ENCODE measurements around the gene MT1E.
"Not testable (repeated sequence)": the region's sequence is repeated elsewhere in the genome, so short reads cannot be mapped to it uniquely, and the experiment has no call there.

The MT1E gene

GRCh38 chr16:56625140-56625942, at the start of gene MT1E:
MT1E (plus strand) TSS chr16:56625781; CDS start chr16:56625852, 71 bp downstream.
- Histone ChIP-seq H3K9me3 (ENCODE audit: control insufficient read depth, low read length) (no peaks in the 10 kb centered on the region), H3K9ac (ENCODE audit: low read length) (peak within 1 kb of the TSS; percentile 98), H3K4me1 (ENCODE audit: control insufficient read depth, insufficient read depth, low read length) (peaks cover 22% of the 10 kb centered on the region), H3K27me3 (replicated peaks; ENCODE audit: control insufficient read depth, insufficient read depth, low read length) (no peaks in the 10 kb centered on the region), H3K4me3 (ENCODE audit: low read length) (peak within 1 kb of the TSS; percentile 92), H3K36me3 (ENCODE audit: control insufficient read depth, insufficient read depth, low read length, severe bottlenecking) (no peaks in the 10 kb centered on the region)
- DNase-seq (ENCODE audit: low read depth): peak; percentile 76

DNA sequence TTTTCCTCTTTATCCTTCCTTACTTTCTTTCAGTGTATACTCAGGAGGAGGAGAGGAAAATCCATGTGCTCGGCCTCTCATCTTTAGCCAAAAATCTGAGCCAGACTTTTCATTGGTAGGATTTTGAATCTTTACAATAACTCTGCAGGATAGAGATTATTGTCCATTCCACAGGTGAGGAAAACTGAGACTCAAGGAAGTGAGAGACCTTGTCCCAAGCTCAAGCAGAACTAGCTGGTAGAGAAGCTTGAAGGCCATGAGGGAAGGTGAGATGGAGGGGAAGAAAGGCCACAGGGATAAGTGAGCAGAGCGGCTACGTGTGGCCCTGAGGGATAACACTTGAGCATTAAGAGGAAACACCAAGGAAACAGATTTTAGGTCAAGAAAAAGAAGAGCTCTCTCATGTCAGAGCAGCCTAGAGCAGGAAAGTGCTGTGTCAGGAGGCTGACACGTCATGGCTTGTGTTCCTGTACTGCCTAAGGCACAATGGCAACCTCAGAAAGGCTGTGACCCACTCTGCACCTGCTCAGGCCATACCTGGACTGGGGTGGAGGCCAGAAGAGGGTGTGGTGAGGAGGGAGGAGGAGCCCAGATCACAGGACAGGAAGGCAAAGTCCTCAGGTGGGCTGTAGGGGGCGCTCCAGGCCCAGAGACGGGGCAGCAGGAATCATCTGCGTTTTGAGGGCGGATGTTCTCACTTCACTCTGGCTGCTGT, 48.8 kb upstream of the MT1E start:
- Histone ChIP-seq H3K4me3 (ENCODE audit: low read length) (no peak overlapping the region), H3K9me3 (ENCODE audit: control insufficient read depth, low read length) (peaks cover 5% of the 10 kb centered on the region), H3K9ac (ENCODE audit: low read length) (no peak overlapping the region), H3K36me3 (ENCODE audit: control insufficient read depth, insufficient read depth, low read length, severe bottlenecking) (no peaks in the 10 kb centered on the region), H3K4me1 (ENCODE audit: control insufficient read depth, insufficient read depth, low read length) (peaks cover 3% of the 10 kb centered on the region), H3K27me3 (replicated peaks; ENCODE audit: control insufficient read depth, insufficient read depth, low read length) (no peaks in the 10 kb centered on the region)
- peak; percentile 75 for DNase-seq (ENCODE audit: low read depth)

DNA sequence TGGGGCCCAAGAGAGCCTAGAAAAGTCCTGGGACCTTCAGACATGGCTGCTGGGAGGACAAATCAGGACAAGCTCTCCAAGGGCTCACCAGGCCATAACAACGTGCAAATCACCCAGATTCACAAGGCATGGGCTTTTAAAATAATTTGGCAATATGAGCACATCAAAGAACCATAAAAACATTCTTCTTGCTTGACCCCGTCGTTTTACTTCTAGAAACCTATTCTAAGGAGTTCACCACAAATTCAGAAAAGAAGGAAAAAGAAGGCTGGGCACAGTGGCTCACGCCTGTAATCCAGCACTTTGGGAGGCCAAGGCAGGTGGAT, 48.3 kb upstream of the MT1E start:
- no peak overlapping the region for H3K4me3 ChIP-seq (ENCODE audit: low read length)
- H3K27me3 ChIP-seq (replicated peaks; ENCODE audit: control insufficient read depth, insufficient read depth, low read length): no peaks in the 10 kb centered on the region
- DNase-seq (ENCODE audit: low read depth): no peak
- no peaks in the 10 kb centered on the region for H3K36me3 ChIP-seq (ENCODE audit: control insufficient read depth, insufficient read depth, low read length, severe bottlenecking)
- H3K4me1 ChIP-seq (ENCODE audit: control insufficient read depth, insufficient read depth, low read length): peaks cover 3% of the 10 kb centered on the region
- H3K9ac ChIP-seq (ENCODE audit: low read length): no peak overlapping the region
- peaks cover 5% of the 10 kb centered on the region for H3K9me3 ChIP-seq (ENCODE audit: control insufficient read depth, low read length)

DNA sequence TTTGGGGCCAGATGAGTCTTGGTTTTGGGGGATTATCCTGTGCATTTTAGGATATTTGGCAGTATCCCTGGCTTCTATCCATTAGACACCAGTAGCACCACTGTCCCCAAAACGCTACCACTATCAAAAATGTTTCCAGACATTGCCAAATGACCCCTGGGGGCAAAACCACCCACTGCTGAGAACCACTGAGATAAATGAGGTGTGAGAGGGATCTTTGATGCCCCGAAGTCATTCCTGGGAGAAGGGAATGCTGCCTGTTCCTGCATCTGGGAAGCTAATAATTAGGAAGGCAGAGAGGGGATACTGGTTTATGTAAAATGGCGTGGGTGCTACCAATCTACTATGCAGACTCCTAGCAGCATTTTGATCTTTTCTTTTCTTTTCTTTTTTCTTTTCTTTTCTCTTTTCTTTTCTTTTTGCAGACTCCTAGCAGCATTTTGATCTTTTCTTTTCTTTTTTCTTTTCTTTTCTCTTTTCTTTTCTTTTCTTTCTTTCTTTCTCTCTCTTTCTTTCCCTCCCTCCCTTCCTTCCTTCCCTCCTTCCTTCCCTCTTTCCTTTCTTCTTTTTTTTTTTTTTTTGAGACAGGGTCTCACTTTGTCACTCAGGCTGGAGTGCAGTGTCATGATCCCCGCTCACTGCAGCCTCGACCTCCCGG, 45.1 kb upstream of the MT1E start:
- Histone ChIP-seq H3K27me3 (replicated peaks; ENCODE audit: control insufficient read depth, insufficient read depth, low read length) (no peaks in the 10 kb centered on the region), H3K9ac (ENCODE audit: low read length) (no peak overlapping the region), H3K4me3 (ENCODE audit: low read length) (no peak overlapping the region), H3K9me3 (ENCODE audit: control insufficient read depth, low read length) (no peaks in the 10 kb centered on the region), H3K36me3 (ENCODE audit: control insufficient read depth, insufficient read depth, low read length, severe bottlenecking) (no peaks in the 10 kb centered on the region), H3K4me1 (ENCODE audit: control insufficient read depth, insufficient read depth, low read length) (peaks cover 13% of the 10 kb centered on the region)
- DNase-seq (ENCODE audit: low read depth): no peak

- not testable (repeated sequence) for DNase-seq (ENCODE audit: low read depth); H3K9me3 ChIP-seq (ENCODE audit: control insufficient read depth, low read length); H3K27me3 ChIP-seq (replicated peaks; ENCODE audit: control insufficient read depth, insufficient read depth, low read length); H3K4me3 ChIP-seq (ENCODE audit: low read length); H3K36me3 ChIP-seq (ENCODE audit: control insufficient read depth, insufficient read depth, low read length, severe bottlenecking); H3K9ac ChIP-seq (ENCODE audit: low read length)
- peaks cover 15% of the 10 kb centered on the region for H3K4me1 ChIP-seq (ENCODE audit: control insufficient read depth, insufficient read depth, low read length)
Measured at GRCh38 chr16:56582911-56583310, 42.7 kb upstream of the MT1E start.

DNA sequence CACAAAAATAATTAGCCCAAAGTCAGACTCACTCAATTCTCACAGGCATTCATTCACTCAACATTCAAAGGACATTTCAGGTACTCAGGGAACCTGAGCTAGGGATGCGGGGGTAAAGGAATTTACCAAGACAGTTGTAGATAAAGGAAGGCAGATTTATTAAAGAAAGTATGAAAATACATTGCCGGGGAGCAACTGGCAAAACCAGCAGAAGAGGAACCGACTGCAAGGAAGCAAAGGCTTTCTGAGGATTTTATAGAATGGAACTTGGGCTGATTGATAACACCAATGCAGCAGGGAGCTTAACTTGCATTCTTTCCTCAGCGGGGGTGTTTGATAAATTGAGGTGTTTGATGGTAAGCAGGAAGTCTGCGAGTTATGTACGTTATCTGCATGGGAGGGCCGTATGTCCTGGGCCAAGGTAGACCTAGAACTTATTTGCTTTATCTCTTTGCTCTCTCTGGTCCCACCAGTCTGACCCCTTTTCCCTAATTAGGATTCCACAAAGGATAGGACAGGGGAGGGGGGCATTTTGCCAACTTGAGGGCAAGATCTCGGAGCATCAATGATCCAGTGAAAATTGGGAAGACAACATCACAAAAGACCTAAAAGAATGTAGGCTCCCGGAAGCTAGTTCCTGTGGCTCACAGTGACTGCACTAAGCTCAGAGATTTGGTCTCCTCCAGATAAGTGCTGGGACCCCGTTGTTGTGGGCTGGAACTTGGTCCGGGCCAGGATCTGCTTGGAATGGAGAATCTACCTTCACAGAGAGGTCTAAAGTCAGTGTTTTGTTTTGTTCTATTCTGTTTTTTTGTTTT, 42.0 kb upstream of the MT1E start:
- no peak overlapping the region for H3K4me3 ChIP-seq (ENCODE audit: low read length)
- peaks cover 15% of the 10 kb centered on the region for H3K4me1 ChIP-seq (ENCODE audit: control insufficient read depth, insufficient read depth, low read length)
- no peaks in the 10 kb centered on the region for H3K9me3 ChIP-seq (ENCODE audit: control insufficient read depth, low read length)
- H3K27me3 ChIP-seq (replicated peaks; ENCODE audit: control insufficient read depth, insufficient read depth, low read length): peaks cover 7% of the 10 kb centered on the region
- H3K36me3 ChIP-seq (ENCODE audit: control insufficient read depth, insufficient read depth, low read length, severe bottlenecking): no peaks in the 10 kb centered on the region
- H3K9ac ChIP-seq (ENCODE audit: low read length): no peak overlapping the region
- DNase-seq (ENCODE audit: low read depth): no peak

- H3K27me3 ChIP-seq (replicated peaks; ENCODE audit: control insufficient read depth, insufficient read depth, low read length): peaks cover 14% of the 10 kb centered on the region
- no peaks in the 10 kb centered on the region for H3K36me3 ChIP-seq (ENCODE audit: control insufficient read depth, insufficient read depth, low read length, severe bottlenecking)
- no peak for DNase-seq (ENCODE audit: low read depth)
- H3K4me3 ChIP-seq (ENCODE audit: low read length): no peak overlapping the region
- no peaks in the 10 kb centered on the region for H3K9me3 ChIP-seq (ENCODE audit: control insufficient read depth, low read length)
- no peak overlapping the region for H3K9ac ChIP-seq (ENCODE audit: low read length)
- H3K4me1 ChIP-seq (ENCODE audit: control insufficient read depth, insufficient read depth, low read length): peaks cover 18% of the 10 kb centered on the region
Measured at GRCh38 chr16:56584276-56584675, 41.3 kb upstream of the MT1E start.

DNA sequence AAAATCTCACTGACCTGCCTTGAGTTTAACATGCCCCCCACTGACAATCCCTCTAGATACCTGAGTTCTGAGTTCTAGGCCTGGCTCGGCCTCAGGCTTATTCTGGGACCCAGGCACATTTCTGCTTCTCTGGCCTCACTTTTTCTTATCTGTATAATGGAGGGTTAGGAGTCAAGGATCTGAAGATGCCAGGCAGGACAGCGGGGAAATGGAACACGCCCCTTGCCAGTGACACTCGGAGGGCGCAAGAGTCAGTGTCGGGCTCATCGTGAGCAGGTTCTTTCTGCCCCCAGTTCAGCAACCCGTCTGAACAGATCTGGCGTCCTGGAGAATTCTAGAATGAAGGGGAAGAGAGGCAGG, 36.8 kb upstream of the MT1E start:
- DNase-seq (ENCODE audit: low read depth): no peak
- no peak overlapping the region for H3K9ac ChIP-seq (ENCODE audit: low read length)
- no peaks in the 10 kb centered on the region for H3K9me3 ChIP-seq (ENCODE audit: control insufficient read depth, low read length)
- H3K36me3 ChIP-seq (ENCODE audit: control insufficient read depth, insufficient read depth, low read length, severe bottlenecking): no peaks in the 10 kb centered on the region
- H3K4me1 ChIP-seq (ENCODE audit: control insufficient read depth, insufficient read depth, low read length): peaks cover 19% of the 10 kb centered on the region
- peak overlapping the region; percentile 61 for H3K4me3 ChIP-seq (ENCODE audit: low read length)
- peaks cover 30% of the 10 kb centered on the region for H3K27me3 ChIP-seq (replicated peaks; ENCODE audit: control insufficient read depth, insufficient read depth, low read length)

DNA sequence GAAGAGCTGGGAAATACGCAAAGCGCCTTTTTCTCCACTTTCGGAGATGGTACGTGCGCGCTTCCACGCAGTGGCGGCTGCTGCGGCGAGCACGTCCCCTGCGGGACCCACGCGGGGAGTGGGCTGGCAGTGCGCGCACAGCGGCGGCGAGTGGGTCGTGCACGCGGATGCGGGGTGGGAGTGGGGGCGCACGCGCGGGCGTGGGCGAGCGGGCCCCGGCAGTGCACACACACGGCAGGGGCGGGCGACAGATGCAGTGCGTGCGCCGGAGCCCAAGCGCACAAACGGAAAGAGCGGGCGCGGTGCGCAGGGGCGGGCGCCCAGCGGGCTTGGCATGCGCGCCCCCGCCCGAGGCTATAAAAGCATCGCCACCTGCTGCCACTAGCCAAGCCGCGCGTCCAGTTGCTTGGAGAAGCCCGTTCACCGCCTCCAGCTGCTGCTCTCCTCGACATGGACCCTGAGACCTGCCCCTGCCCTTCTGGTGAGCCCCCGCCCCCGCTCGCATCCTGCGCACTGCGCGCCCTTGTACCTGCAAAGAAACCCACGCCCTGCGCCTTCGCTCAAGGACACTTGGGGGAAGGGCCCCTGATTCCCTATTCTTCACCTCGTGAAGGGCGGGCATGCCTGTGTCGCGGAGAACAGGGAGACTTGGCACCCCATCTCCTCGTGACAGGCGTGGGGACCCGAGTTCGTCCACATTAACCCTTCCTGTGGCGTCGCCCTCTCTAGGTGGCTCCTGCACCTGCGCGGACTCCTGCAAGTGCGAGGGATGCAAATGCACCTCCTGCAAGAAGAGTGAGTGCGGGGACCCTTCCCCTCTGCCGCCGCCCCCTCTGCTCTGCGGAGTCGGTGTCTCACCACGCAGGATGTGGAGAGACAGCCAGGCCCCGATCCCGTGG, 36.2 kb upstream of the MT1E start, which contains the start of gene MT3:
Gene MT3 (plus strand): TSS at position 388 of the 899 bp plus-strand sequence. CDS start 63 bp downstream, at position 451.
- H3K27me3 ChIP-seq (replicated peaks; ENCODE audit: control insufficient read depth, insufficient read depth, low read length): peaks cover 30% of the 10 kb centered on the region
- H3K36me3 ChIP-seq (ENCODE audit: control insufficient read depth, insufficient read depth, low read length, severe bottlenecking): no peaks in the 10 kb centered on the region
- peaks cover 19% of the 10 kb centered on the region for H3K4me1 ChIP-seq (ENCODE audit: control insufficient read depth, insufficient read depth, low read length)
- peak; percentile 59 for DNase-seq (ENCODE audit: low read depth)
- peak within 1 kb of the TSS; percentile 61 for H3K4me3 ChIP-seq (ENCODE audit: low read length)
- H3K9me3 ChIP-seq (ENCODE audit: control insufficient read depth, low read length): no peaks in the 10 kb centered on the region
- no peak within 1 kb of the TSS for H3K9ac ChIP-seq (ENCODE audit: low read length)

DNA sequence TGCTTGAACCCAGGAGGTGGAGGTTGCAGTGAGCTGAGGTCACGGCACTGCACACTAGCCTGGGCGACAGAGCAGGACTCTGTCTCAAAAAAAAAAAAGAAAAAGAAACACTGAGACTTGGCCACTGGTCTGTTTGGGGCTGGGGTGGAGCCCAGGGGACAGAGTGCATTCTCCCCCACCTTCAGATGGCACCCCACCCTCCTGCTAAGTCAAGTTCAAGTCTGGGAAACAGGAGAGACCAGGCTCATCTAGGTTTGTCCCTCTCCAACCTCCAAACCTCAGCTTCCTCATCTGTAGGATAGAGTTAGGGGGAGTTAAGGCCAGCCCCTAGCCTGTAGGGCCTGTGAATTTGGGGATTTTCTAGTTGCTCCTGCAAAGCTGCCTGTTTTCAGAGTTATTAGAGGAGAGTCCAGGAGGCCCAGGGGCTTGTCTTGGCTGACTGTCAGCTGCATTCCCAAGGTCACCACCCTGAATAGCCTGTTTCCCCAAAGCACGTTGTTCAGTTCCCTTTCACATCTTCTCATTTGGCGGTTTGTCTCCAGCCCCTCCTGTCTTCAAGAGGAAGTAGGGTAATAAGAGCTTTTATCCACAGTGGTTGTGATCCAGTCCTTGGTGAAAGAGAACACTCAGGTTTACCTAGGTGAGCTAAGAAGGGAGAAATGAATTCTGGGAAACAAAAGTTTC, 34.1 kb upstream of the MT1E start:
- DNase-seq (ENCODE audit: low read depth): no peak
- H3K4me3 ChIP-seq (ENCODE audit: low read length): no peak overlapping the region
- peaks cover 7% of the 10 kb centered on the region for H3K4me1 ChIP-seq (ENCODE audit: control insufficient read depth, insufficient read depth, low read length)
- H3K27me3 ChIP-seq (replicated peaks; ENCODE audit: control insufficient read depth, insufficient read depth, low read length): peaks cover 30% of the 10 kb centered on the region
- peaks cover 1% of the 10 kb centered on the region for H3K9me3 ChIP-seq (ENCODE audit: control insufficient read depth, low read length)
- H3K36me3 ChIP-seq (ENCODE audit: control insufficient read depth, insufficient read depth, low read length, severe bottlenecking): no peaks in the 10 kb centered on the region
- no peak overlapping the region for H3K9ac ChIP-seq (ENCODE audit: low read length)

All from adipocyte (in vitro differentiated cells).